NT2/D1 (cell line): ENCODE results near the gene MBOAT2.

Source experiments
- SUZ12 ChIP-seq: IDR thresholded peaks from 2 replicates; pipeline ENCODE4 v1.6.1; 2011; ENCODE audit not compliant: insufficient read length, insufficient read depth; ENCODE audit errors: extremely low read depth
- YY1 ChIP-seq: IDR thresholded peaks from 2 replicates; pipeline ENCODE4 v1.6.1; 2011; ENCODE audit not compliant: insufficient read length, insufficient read depth
- ZNF274 ChIP-seq: IDR thresholded peaks from 2 replicates; pipeline ENCODE4 v1.6.1; 2011; ENCODE audit warnings: mild to moderate bottlenecking, low read depth, low read length

DNA sequence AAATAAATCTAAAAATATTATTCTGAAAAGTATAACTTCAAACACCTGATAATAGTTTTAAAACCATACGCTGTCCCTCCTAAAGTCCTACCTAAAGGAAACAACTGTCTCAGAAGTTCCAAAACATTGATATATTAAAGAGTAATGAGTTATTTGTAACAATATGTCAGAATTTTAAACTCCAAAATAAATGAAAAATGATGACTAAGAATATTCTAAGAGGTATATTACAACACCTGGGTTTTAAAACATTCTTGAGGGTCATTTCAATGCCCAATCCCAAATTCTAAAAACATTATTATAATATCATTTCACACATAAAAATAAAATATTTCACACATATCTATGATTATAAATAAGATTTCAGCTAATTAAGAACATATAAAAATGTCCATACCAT is 186.3 kb downstream of the MBOAT2 start:
- no peak for TF ChIP-seq ZNF274
- TF ChIP-seq YY1: no peak
- no peak for TF ChIP-seq SUZ12
